ENCODE data around the gene HDLBP. TPM values are rescaled to one million over a fixed set of nuclear protein-coding genes. Genes with fewer than 3 reads are reported as not detected.

HDLBP gene
- total RNA-seq, 6 donors from 2014 or later: 339 to 691 (median 487) TPM

- DNase-seq: no peak
- no peaks in the 10 kb centered on the region for H3K9me3 ChIP-seq
- no peak for ATAC-seq (ENCODE audit: low FRiP score in 2 of 2)
- no peaks in the 10 kb centered on the region for H3K36me3 ChIP-seq
- TF ChIP-seq POLR2A (IDR thresholded peaks at IDR 0.05) (no peak), EP300 (IDR thresholded peaks at IDR 0.05) (no peak), POLR2AphosphoS5 (IDR thresholded peaks at IDR 0.05) (no peak)
- TF ChIP-seq, protein P1, sequence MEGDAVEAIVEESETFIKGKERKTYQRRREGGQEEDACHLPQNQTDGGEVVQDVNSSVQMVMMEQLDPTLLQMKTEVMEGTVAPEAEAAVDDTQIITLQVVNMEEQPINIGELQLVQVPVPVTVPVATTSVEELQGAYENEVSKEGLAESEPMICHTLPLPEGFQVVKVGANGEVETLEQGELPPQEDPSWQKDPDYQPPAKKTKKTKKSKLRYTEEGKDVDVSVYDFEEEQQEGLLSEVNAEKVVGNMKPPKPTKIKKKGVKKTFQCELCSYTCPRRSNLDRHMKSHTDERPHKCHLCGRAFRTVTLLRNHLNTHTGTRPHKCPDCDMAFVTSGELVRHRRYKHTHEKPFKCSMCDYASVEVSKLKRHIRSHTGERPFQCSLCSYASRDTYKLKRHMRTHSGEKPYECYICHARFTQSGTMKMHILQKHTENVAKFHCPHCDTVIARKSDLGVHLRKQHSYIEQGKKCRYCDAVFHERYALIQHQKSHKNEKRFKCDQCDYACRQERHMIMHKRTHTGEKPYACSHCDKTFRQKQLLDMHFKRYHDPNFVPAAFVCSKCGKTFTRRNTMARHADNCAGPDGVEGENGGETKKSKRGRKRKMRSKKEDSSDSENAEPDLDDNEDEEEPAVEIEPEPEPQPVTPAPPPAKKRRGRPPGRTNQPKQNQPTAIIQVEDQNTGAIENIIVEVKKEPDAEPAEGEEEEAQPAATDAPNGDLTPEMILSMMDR (IDR thresholded peaks at IDR 0.05): no peak
- H3K27me3 ChIP-seq: no peaks in the 10 kb centered on the region
- no peak overlapping the region for H3K4me3 ChIP-seq
- WGBS, 2 donors: 82 to 86% methylated on average over 6 of the region's 6 CpGs
- H3K27ac ChIP-seq: no peak overlapping the region
- H3K4me1 ChIP-seq: peaks cover 0 to 15% (median 2%) of the 10 kb centered on the region in 4 donors
Observed at GRCh38 chr2:241291977-241292376, 23.5 kb downstream of the HDLBP start.

DNA sequence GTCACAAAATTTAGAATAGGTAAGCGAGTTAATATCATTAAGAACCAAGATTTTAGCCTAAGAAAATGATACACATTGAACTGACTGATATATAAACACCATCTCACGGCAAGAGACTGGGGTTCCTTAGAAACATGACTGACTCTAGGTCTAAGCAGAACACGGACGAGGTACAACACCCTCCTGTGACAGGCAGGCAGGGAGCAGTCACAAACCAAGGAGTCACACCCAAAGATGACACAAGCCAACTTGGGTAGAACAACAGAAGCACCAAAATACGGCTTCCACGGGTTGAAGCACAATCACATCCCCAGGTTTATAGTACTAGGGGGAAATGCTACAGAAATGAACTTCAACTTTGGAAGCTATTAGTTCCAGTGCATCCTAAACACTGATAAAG lies 24.3 kb downstream of the HDLBP start:
- H3K4me3 ChIP-seq: no peak overlapping the region
- DNase-seq (no peak), ATAC-seq (ENCODE audit: low FRiP score in 2 of 2) (no peak)
- no peak for TF ChIP-seq POLR2A (IDR thresholded peaks at IDR 0.05)
- H3K9me3 ChIP-seq: no peaks in the 10 kb centered on the region
- 90 to 93% methylated on average over 6 of the region's 6 CpGs for WGBS, 2 donors
- no peaks in the 10 kb centered on the region for H3K36me3 ChIP-seq
- peaks cover 0 to 15% (median 2%) of the 10 kb centered on the region in 4 donors for H3K4me1 ChIP-seq
- H3K27ac ChIP-seq: no peak overlapping the region
- H3K27me3 ChIP-seq: no peaks in the 10 kb centered on the region

DNA sequence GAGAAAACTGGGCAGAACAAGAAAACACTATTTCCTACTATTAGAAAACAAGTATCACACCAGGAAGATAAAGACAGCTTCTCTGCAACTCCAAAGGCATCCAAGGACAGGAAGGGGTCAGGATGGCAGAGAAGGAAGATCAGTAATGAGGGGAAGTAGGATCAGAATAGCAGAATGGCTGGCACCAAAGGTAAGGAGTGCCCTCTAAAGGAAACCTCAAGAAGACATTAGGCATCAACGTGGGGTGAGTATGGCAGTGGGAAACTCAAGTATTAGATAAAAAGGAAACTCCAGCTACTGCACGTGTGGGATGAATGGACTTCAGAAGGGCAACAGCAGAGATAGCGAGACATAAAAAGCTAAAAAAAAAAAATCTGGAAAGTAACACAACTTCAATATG lies 25.9 kb downstream of the HDLBP start:
- Histone ChIP-seq H3K27me3 (no peaks in the 10 kb centered on the region), H3K9me3 (no peaks in the 10 kb centered on the region), H3K4me3 (no peak overlapping the region), H3K27ac (no peak overlapping the region), H3K36me3 (no peaks in the 10 kb centered on the region), H3K4me1 (peaks cover 0 to 15% (median 2%) of the 10 kb centered on the region in 4 donors)
- 52 to 58% methylated on average over 3 of the region's 3 CpGs for WGBS, 2 donors
- no peak for TF ChIP-seq POLR2AphosphoS5 (IDR thresholded peaks at IDR 0.05)
- TF ChIP-seq, protein P1 (IDR thresholded peaks at IDR 0.05): no peak
- no peak for TF ChIP-seq EP300 (IDR thresholded peaks at IDR 0.05)
- no peak for TF ChIP-seq POLR2A (IDR thresholded peaks at IDR 0.05)
- DNase-seq: no peak
- ATAC-seq (ENCODE audit: low FRiP score in 2 of 2): no peak

GRCh38 chr2:241289053-241289452 lies 26.4 kb downstream of the HDLBP start:
- Histone ChIP-seq H3K27me3 (no peaks in the 10 kb centered on the region), H3K27ac (no peak overlapping the region), H3K4me1 (peaks cover 0 to 15% (median 2%) of the 10 kb centered on the region in 4 donors), H3K9me3 (no peaks in the 10 kb centered on the region), H3K4me3 (no peak overlapping the region), H3K36me3 (no peaks in the 10 kb centered on the region)
- TF ChIP-seq, protein P1 (IDR thresholded peaks at IDR 0.05): no peak
- TF ChIP-seq POLR2A (IDR thresholded peaks at IDR 0.05) (no peak), EP300 (IDR thresholded peaks at IDR 0.05) (no peak), POLR2AphosphoS5 (IDR thresholded peaks at IDR 0.05) (no peak)
- ATAC-seq (ENCODE audit: low FRiP score in 2 of 2) (no peak), DNase-seq (no peak)
- 79 to 85% methylated on average over 4 of the region's 4 CpGs for WGBS, 2 donors

GRCh38 chr2:241288324-241288888 lies 27.1 kb downstream of the HDLBP start:
- DNase-seq: no peak
- no peak for ATAC-seq (ENCODE audit: low FRiP score in 2 of 2)
- H3K4me1 ChIP-seq: peaks cover 0 to 15% (median 2%) of the 10 kb centered on the region in 4 donors
- H3K9me3 ChIP-seq: no peaks in the 10 kb centered on the region
- no peak overlapping the region for H3K27ac ChIP-seq
- no peak overlapping the region for H3K4me3 ChIP-seq
- TF ChIP-seq EP300 (IDR thresholded peaks at IDR 0.05) (no peak), POLR2A (IDR thresholded peaks at IDR 0.05) (no peak), POLR2AphosphoS5 (IDR thresholded peaks at IDR 0.05) (no peak)
- TF ChIP-seq, protein P1 (IDR thresholded peaks at IDR 0.05): no peak
- WGBS, 2 donors: 93 to 94% methylated on average over 3 of the region's 3 CpGs
- no peaks in the 10 kb centered on the region for H3K27me3 ChIP-seq
- H3K36me3 ChIP-seq: no peaks in the 10 kb centered on the region

Measured in upper lobe of left lung (tissue), 6 donors.